ENCODE measurements around the gene P2RX6. TPM values are rescaled to one million over a fixed set of nuclear protein-coding genes. Genes with fewer than 3 reads are reported as not detected.

Gene P2RX6
- total and polyA plus RNA-seq, 2 experiments from 2014 or later, result not detected

- no peaks in the 10 kb centered on the region for H3K9me3 Mint-ChIP-seq
- Histone ChIP-seq H3K27ac (ENCODE audit: low read depth) (no peak overlapping the region), H3K79me2 (replicated peaks; ENCODE audit: insufficient read depth) (no peaks in the 10 kb centered on the region), H2AFZ (no peak overlapping the region), H3K27me3 (ENCODE audit: insufficient read depth) (no peaks in the 10 kb centered on the region), H3K9me2 (ENCODE audit: insufficient read depth) (no peaks in the 10 kb centered on the region), H3F3A (replicated peaks; ENCODE audit: low read depth) (no peaks in the 10 kb centered on the region), H3K4me1 (ENCODE audit: insufficient read depth) (no peaks in the 10 kb centered on the region), H3K36me3 (ENCODE audit: insufficient read depth) (no peaks in the 10 kb centered on the region), H4K20me1 (replicated peaks; ENCODE audit: insufficient read depth) (no peaks in the 10 kb centered on the region), H3K4me2 (no peak overlapping the region), H3K4me3 (no peak overlapping the region)
- peaks cover 5% of the 10 kb centered on the region for H3K27me3 Mint-ChIP-seq (ENCODE audit: insufficient read depth, low read depth, poor library complexity)
- no peak for DNase-seq (ENCODE audit: low spot score)
- no peak for TF ChIP-seq NANOG (IDR thresholded peaks at IDR 0.05; ENCODE audit: borderline replicate concordance)
- TF ChIP-seq REST (IDR thresholded peaks at IDR 0.05; ENCODE audit: unreplicated experiment), result no peak
- TF ChIP-seq CTCF (conservative IDR thresholded peaks at IDR 0.05; ENCODE audit: low read depth in 2 of 2), result no peak
- no peak for TF ChIP-seq EZH2 (IDR thresholded peaks at IDR 0.05; ENCODE audit: low read depth, unreplicated experiment)
- no peak for TF ChIP-seq ZNF462 (CRISPR knock-in tag; IDR thresholded peaks at IDR 0.05)
- TF ChIP-seq ZNF114 (CRISPR knock-in tag; IDR thresholded peaks at IDR 0.05), result no peak
- no peak overlapping the region for H3K27ac Mint-ChIP-seq
- H3K4me3 Mint-ChIP-seq, result no peak overlapping the region
- H3K4me1 Mint-ChIP-seq, result no peaks in the 10 kb centered on the region; the same call in 2 of the 3 replicates
- ATAC-seq, result no peak
- H3K36me3 Mint-ChIP-seq (ENCODE audit: low read depth), result peaks cover 8% of the 10 kb centered on the region; the same call in 1 of the 3 replicates
Observed at GRCh38 chr22:20990184-20991180, 24.5 kb upstream of the P2RX6 start.
